Measurements from ENCODE around the gene RAP2A.

- TF ChIP-seq CTCF (IDR thresholded peaks at IDR 0.05) (no peak), POLR2A (IDR thresholded peaks at IDR 0.05) (no peak)
Observed at GRCh38 chr13:97515643-97516042, 81.7 kb downstream of the RAP2A start.
